Bronchial epithelial cell (primary cell): Measurements from ENCODE around the gene AGER. TPM values are rescaled to one million over a fixed set of nuclear protein-coding genes. Genes with fewer than 3 reads are reported as not detected.
"Not testable (repeated sequence)": the region's sequence is repeated elsewhere in the genome, so short reads cannot be mapped to it uniquely, and the experiment has no call there.

Experiments used
- DNase-seq: peaks from one replicate; pipeline ENCODE4 v3.0.0-alpha.2; 2010; ENCODE audit warnings: low read depth
- FAIRE-seq: peaks from 2 replicates; lab custom pipeline; 2011; peaks lifted over from hg19 to GRCh38; lab: Jason Lieb, UNC
- H3K27me3 ChIP-seq: 2 replicates; pipeline ENCODE4 v1.5.1; 2011; ENCODE audit warnings: low read length; ENCODE audit not compliant: control insufficient read depth, insufficient read depth
- H3K36me3 ChIP-seq: 2 replicates; pipeline ENCODE4 v1.5.1; 2011; ENCODE audit warnings: low read length; ENCODE audit not compliant: control insufficient read depth, insufficient read depth
- H3K4me3 ChIP-seq: 2 replicates; pipeline ENCODE4 v1.5.1; 2011; ENCODE audit warnings: mild to moderate bottlenecking, low read depth, low read length, control low read depth
- CTCF ChIP-seq: IDR thresholded peaks from 2 replicates; pipeline ENCODE4 v1.5.1; 2011; ENCODE audit warnings: mild to moderate bottlenecking, moderate library complexity, low read length, control low read depth, inconsistent platforms; ENCODE audit not compliant: insufficient read depth, severe bottlenecking
- total RNA-seq: library from RNA; depleted of rRNA; stranded (reverse); fragments of >200 nt; gene quantifications from 2 replicates; pipeline ENCODE4 v1.2.1, GENCODE V29; 2014

The AGER gene
- total RNA-seq, 1 donor from 2014 or later: 0.26 TPM

GRCh38 chr6:32190054-32190851 lies 6.2 kb upstream of the AGER start, which contains the start of gene PBX2:
PBX2 (minus strand) TSS chr6:32190202; CDS start chr6:32189915, 287 bp downstream.
- FAIRE-seq (no peak), DNase-seq (peak; percentile 72)
- Histone ChIP-seq H3K36me3 (peaks cover 5% of the 10 kb centered on the region), H3K4me3 (peak within 1 kb of the TSS; percentile 58), H3K27me3 (no peaks in the 10 kb centered on the region)
- TF ChIP-seq CTCF: no peak

DNA sequence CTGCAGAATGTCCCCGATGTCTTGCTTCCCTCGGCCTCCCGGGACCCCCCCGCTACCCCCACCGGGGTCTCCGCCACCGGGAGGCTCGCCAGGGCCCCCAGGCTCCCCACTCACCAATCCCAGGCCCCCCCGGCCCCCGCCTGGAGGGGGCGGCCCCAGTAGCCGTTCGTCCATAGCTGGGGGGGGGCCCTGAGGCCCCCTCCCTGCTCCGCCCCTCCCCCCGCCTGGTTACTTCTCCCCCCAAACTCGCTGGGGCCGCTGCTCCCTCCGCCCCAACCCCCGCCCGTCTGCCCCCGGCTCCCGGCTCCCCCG lies 5.6 kb upstream of the AGER start:
- DNase-seq (no peak), FAIRE-seq (no peak)
- no peak for TF ChIP-seq CTCF
- Histone ChIP-seq H3K4me3 (peak overlapping the region; percentile 58), H3K27me3 (no peaks in the 10 kb centered on the region), H3K36me3 (peaks cover 5% of the 10 kb centered on the region)

DNA sequence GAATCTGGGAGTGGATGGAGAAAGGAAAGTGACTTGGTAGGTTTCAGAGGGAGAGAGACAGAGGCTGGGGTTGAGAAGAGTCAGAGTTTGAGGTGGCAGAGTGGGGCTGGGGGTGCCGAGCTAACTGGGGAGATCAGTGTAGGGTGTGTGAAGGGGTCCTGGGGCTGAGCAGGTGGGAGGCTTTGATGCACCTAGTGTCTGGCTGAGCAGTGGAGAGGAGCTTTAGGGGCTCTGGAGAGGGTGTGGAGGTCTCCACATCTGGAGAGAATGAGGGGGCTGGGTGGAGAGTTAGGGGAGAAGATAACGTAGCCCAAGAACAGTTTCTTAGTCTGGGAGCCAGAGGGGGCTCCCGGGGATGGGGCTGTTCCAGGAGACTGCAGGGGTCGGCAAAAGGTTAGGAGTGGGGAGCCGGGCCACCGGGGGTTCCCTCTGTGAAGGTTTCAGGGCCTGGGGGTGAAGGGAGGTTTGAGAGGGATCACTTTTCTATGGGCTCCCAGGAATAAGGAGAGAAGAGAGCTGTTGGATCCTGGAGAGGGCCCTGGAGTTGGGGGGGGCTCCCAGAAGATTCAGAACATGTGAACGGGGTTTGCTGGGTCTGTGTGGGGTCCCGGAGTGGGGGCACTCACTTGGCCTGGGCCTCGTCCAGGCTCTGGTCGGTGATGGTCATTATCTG lies 5.2 kb upstream of the AGER start:
- FAIRE-seq (no peak), DNase-seq (no peak)
- no peaks in the 10 kb centered on the region for H3K27me3 ChIP-seq
- peaks cover 5% of the 10 kb centered on the region for H3K36me3 ChIP-seq
- TF ChIP-seq CTCF: no peak
- H3K4me3 ChIP-seq: peak overlapping the region; percentile 58

DNA sequence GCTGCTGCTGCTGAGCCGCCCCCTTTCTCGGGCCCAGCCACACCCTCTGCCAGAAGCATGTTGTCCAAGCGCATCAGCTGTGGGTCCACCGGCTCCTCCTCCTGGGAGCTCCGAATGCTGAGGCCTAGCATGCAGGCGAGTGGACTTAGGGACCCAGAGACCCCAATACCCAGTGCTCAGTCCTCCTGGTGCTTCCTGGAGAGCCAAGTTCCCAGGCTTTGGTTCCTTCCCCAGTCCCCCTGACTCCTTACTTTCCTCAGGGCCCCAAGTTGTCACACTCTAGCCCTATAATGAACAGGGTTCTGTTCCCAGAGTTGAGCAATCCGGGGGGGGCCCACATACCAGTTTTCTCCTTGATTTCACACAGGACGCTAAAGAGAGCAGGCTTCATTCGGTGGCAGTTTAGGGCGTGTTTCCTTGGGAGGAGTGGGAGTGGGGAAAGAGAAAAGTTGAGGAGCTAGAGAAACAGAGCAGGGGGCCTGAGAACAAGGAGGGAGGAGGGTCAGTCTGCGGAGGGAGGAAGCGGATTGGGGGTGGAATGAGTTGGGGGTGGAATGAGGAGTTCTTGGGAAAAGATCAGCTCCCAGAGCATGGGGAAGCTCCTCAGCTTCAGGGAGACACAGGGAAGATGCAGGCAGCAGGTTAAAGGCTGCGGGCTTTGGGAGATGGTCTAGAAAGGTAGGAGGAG lies 4.5 kb upstream of the AGER start:
- no peak for FAIRE-seq
- TF ChIP-seq CTCF: no peak
- Histone ChIP-seq H3K4me3 (peak overlapping the region; percentile 58), H3K36me3 (peaks cover 7% of the 10 kb centered on the region), H3K27me3 (no peaks in the 10 kb centered on the region)
- no peak for DNase-seq

- H3K4me3 ChIP-seq, H3K27me3 ChIP-seq, DNase-seq: not testable (repeated sequence)
- peaks cover 11% of the 10 kb centered on the region for H3K36me3 ChIP-seq
- FAIRE-seq: peak; percentile 75
Measured at GRCh38 chr6:32187725-32188380, 3.8 kb upstream of the AGER start.
